ENCODE measurements around the gene FAF1.
"Not testable (repeated sequence)": the region's sequence is repeated elsewhere in the genome, so short reads cannot be mapped to it uniquely, and the experiment has no call there.

FAF1 gene

GRCh38 chr1:50959913-50960844 is at the start of gene FAF1:
FAF1 (minus strand) TSS chr1:50960267; CDS start chr1:50959811, 456 bp downstream.
- peak; percentile 92 to 94 for DNase-seq (ENCODE audit: low read depth in 2 of 2)

- DNase-seq (ENCODE audit: low read depth in 2 of 2) = no peak
These were observed 49.3 kb upstream of the FAF1 start for GRCh38 chr1:51009381-51009780.

- not testable (repeated sequence) for DNase-seq (ENCODE audit: low read depth in 2 of 2)
These were observed 45.5 kb upstream of the FAF1 start for GRCh38 chr1:51005549-51005948.

GRCh38 chr1:51002516-51002915 is 42.4 kb upstream of the FAF1 start:
- DNase-seq (ENCODE audit: low read depth in 2 of 2) = no peak

GRCh38 chr1:51000651-51001050 is 40.6 kb upstream of the FAF1 start:
- DNase-seq (ENCODE audit: low read depth in 2 of 2) = no peak

GRCh38 chr1:51000160-51000559 is 40.1 kb upstream of the FAF1 start:
- no peak for DNase-seq (ENCODE audit: low read depth in 2 of 2)

GRCh38 chr1:50999375-50999774 is 39.3 kb upstream of the FAF1 start:
- DNase-seq (ENCODE audit: low read depth in 2 of 2) = not testable (repeated sequence)

GRCh38 chr1:50996083-50996482 is 36.0 kb upstream of the FAF1 start:
- no peak for DNase-seq (ENCODE audit: low read depth in 2 of 2)

- no peak for DNase-seq (ENCODE audit: low read depth in 2 of 2)
These were observed 35.6 kb upstream of the FAF1 start for GRCh38 chr1:50995651-50996050.

- no peak for DNase-seq (ENCODE audit: low read depth in 2 of 2)
These were observed 34.9 kb upstream of the FAF1 start for GRCh38 chr1:50994997-50995396.

- no peak for DNase-seq (ENCODE audit: low read depth in 2 of 2)
These were observed 33.6 kb upstream of the FAF1 start for GRCh38 chr1:50993645-50994044.

- DNase-seq (ENCODE audit: low read depth in 2 of 2) = no peak
These were observed 32.7 kb upstream of the FAF1 start for GRCh38 chr1:50992532-50993318.

GRCh38 chr1:50989694-50990093 is 29.6 kb upstream of the FAF1 start:
- no peak for DNase-seq (ENCODE audit: low read depth in 2 of 2)

- DNase-seq (ENCODE audit: low read depth in 2 of 2) = no peak
These were observed 26.6 kb upstream of the FAF1 start for GRCh38 chr1:50986653-50987052.

- no peak for DNase-seq (ENCODE audit: low read depth in 2 of 2)
These were observed 25.0 kb upstream of the FAF1 start for GRCh38 chr1:50985094-50985493.

- no peak for DNase-seq (ENCODE audit: low read depth in 2 of 2)
These were observed 23.2 kb upstream of the FAF1 start for GRCh38 chr1:50983219-50983802.

- no peak for DNase-seq (ENCODE audit: low read depth in 2 of 2)
These were observed 22.5 kb upstream of the FAF1 start for GRCh38 chr1:50982611-50983010.

GRCh38 chr1:50981741-50982140 is 21.7 kb upstream of the FAF1 start:
- no peak for DNase-seq (ENCODE audit: low read depth in 2 of 2)

- no peak for DNase-seq (ENCODE audit: low read depth in 2 of 2)
These were observed 20.4 kb upstream of the FAF1 start for GRCh38 chr1:50980505-50980904.

- DNase-seq (ENCODE audit: low read depth in 2 of 2) = no peak
These were observed 19.9 kb upstream of the FAF1 start for GRCh38 chr1:50979937-50980336.

- no peak for DNase-seq (ENCODE audit: low read depth in 2 of 2)
These were observed 19.1 kb upstream of the FAF1 start for GRCh38 chr1:50978852-50979781.
